Measurements from ENCODE around the gene CYP2A13. TPM values are rescaled to one million over a fixed set of nuclear protein-coding genes. Genes with fewer than 3 reads are reported as not detected.

The CYP2A13 gene
- total and polyA plus RNA-seq, 10 of the 15 experiments (the other 5 are each of a cell fraction or from before 2014, with no cell fraction given): not detected

DNA sequence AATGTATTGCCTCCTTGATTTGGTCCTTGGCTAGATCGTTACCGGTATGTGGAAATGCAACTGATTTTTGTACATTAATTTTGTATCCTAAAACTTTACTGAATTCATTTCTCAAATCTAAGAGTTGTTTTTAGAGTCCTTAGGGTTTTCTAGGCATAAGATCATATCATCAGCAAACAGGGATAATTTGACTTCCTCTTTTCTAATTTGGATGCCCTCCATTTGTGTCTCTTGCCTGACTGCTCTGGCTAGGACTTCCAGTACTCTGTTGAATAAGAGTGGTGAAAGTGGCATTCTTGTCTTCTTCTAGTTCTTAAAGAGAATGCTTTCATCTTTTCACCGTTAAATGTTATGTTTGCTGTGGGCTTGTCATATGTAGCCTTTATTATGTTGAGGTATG lies 12.0 kb upstream of the CYP2A13 start:
- FAIRE-seq: no peak
- WGBS (ENCODE audit: insufficient coverage, insufficient replicate concordance, low lambda C conversion rate, missing lambda C conversion rate): 42% methylated on average over 3 of the region's 3 CpGs
- BruUV-seq (replicated peaks): no TSS peak

DNA sequence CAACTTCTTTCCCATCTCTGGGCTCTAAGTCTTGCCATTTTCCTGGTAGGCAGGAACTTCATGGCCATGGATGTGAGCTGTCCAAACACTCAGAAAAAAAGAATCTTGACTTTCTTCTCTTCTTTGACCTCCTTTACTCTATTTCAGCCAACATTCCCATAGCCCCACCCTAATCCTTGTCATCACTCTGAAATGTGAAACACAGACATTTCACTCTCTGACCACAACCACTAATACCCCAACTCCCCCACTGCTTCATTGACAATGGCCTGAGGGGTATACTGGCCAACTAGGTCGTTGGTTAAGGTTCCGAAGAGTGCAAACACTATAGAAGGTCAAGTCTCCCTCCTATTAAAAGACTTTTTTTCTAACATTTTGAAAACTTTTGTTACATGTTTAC lies 4.7 kb upstream of the CYP2A13 start:
- Histone ChIP-seq H3K4me2 (ENCODE audit: control insufficient read depth, insufficient read depth) (no peak overlapping the region), H3K4me3 (no peak overlapping the region), H2AFZ (ENCODE audit: control insufficient read depth, low read depth, low read length) (no peak overlapping the region), H3K79me2 (ENCODE audit: control insufficient read depth, insufficient read depth, low read length) (no peaks in the 10 kb centered on the region), H3K9ac (ENCODE audit: control insufficient read depth, insufficient read depth, low read length) (no peak overlapping the region), H3K27ac (ENCODE audit: control insufficient read depth, insufficient read depth) (no peak overlapping the region), H3K9me3 (replicated peaks; ENCODE audit: control insufficient read depth, insufficient read depth, low read length) (no peaks in the 10 kb centered on the region), H3K27me3 (replicated peaks in 1 of 2; ENCODE audit: control insufficient read depth in 2 of 2, insufficient read depth in 2 of 2, low read length in 1 of 2) (no peaks in the 10 kb centered on the region), H3K36me3 (ENCODE audit: control insufficient read depth in 2 of 2, insufficient read depth in 2 of 2, low read length in 1 of 2) (no peaks in the 10 kb centered on the region), H3K4me1 (ENCODE audit: control insufficient read depth, insufficient read depth, low read length) (no peaks in the 10 kb centered on the region), H4K20me1 (ENCODE audit: control insufficient read depth, insufficient read depth) (no peaks in the 10 kb centered on the region)
- DNase-seq (ENCODE audit: low read depth, low spot score): no peak
- no TSS peak for BruUV-seq (replicated peaks)
- no peak for ATAC-seq
- RAD21 ChIA-PET (ENCODE audit: unreplicated experiment): no interaction called here
- CTCF ChIA-PET: no interaction called here
- FAIRE-seq: no peak
- intact Hi-C loops (cut with micrococcal nuclease; ENCODE audit: unreplicated experiment) (no loop called here), in situ Hi-C loops (cut with MboI) (no loop called here)
- POLR2A ChIA-PET: no interaction called here
- 26% methylated on average over 2 of the region's 2 CpGs for WGBS (ENCODE audit: insufficient coverage, insufficient replicate concordance, low lambda C conversion rate, missing lambda C conversion rate)
- SMC1A ChIA-PET (ENCODE audit: uncharacterized antibody, unreplicated experiment): interaction anchor here (1.3 kb wide), 1 partner anchor 9 kb away, joined by 4 read pairs; no protein-coding TSS in a partner anchor
- TF ChIP-seq POLR2AphosphoS2 (IDR thresholded peaks at IDR 0.05; ENCODE audit: low read depth, low read length): no peak
- TF ChIP-seq SMAD1 (IDR thresholded peaks at IDR 0.05; ENCODE audit: low read depth, partially characterized antibody): no peak
- no peak for TF ChIP-seq HDAC6 (IDR thresholded peaks at IDR 0.05; ENCODE audit: unreplicated experiment)
- TF ChIP-seq, protein P1, sequence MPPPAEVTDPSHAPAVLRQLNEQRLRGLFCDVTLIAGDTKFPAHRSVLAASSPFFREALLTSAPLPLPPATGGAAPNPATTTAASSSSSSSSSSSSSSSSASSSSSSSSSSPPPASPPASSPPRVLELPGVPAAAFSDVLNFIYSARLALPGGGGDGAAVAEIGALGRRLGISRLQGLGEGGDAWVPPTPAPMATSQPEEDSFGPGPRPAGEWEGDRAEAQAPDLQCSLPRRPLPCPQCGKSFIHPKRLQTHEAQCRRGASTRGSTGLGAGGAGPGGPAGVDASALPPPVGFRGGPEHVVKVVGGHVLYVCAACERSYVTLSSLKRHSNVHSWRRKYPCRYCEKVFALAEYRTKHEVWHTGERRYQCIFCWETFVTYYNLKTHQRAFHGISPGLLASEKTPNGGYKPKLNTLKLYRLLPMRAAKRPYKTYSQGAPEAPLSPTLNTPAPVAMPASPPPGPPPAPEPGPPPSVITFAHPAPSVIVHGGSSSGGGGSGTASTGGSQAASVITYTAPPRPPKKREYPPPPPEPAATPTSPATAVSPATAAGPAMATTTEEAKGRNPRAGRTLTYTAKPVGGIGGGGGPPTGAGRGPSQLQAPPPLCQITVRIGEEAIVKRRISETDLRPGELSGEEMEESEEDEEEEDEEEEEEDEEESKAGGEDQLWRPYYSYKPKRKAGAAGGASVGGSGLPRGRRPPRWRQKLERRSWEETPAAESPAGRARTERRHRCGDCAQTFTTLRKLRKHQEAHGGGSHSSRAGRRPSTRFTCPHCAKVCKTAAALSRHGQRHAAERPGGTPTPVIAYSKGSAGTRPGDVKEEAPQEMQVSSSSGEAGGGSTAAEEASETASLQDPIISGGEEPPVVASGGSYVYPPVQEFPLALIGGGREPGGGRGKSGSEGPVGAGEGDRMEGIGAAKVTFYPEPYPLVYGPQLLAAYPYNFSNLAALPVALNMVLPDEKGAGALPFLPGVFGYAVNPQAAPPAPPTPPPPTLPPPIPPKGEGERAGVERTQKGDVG (CRISPR knock-in tag; IDR thresholded peaks at IDR 0.05): no peak
- no peak for TF ChIP-seq SPI1 (IDR thresholded peaks at IDR 0.05; ENCODE audit: borderline replicate concordance, insufficient read depth, low read depth, low read length)
- TF ChIP-seq CHD1 (IDR thresholded peaks at IDR 0.05; ENCODE audit: low read depth, low read length): no peak

More for the DNA sequence above, 12.0 kb upstream of the CYP2A13 start:
- no peaks in the 10 kb centered on the region for H3K9me3 ChIP-seq (replicated peaks; ENCODE audit: control insufficient read depth, insufficient read depth, low read length)
- no peak overlapping the region for H3K9ac ChIP-seq (ENCODE audit: control insufficient read depth, insufficient read depth, low read length)
- no peak overlapping the region for H3K27ac ChIP-seq (ENCODE audit: control insufficient read depth, insufficient read depth)
- no peak for ATAC-seq
- no peaks in the 10 kb centered on the region for H3K36me3 ChIP-seq (ENCODE audit: control insufficient read depth in 2 of 2, insufficient read depth in 2 of 2, low read length in 1 of 2)
- SMC1A ChIA-PET (ENCODE audit: uncharacterized antibody, unreplicated experiment): no interaction called here
- RAD21 ChIA-PET (ENCODE audit: unreplicated experiment): no interaction called here
- H3K4me3 ChIP-seq: no peak overlapping the region
- CTCF ChIA-PET: no interaction called here
- no peaks in the 10 kb centered on the region for H3K79me2 ChIP-seq (ENCODE audit: control insufficient read depth, insufficient read depth, low read length)
- intact Hi-C loops (cut with micrococcal nuclease; ENCODE audit: unreplicated experiment) (no loop called here), in situ Hi-C loops (cut with MboI) (no loop called here)
- H3K4me1 ChIP-seq (ENCODE audit: control insufficient read depth, insufficient read depth, low read length): no peaks in the 10 kb centered on the region
- TF ChIP-seq SPI1 (IDR thresholded peaks at IDR 0.05; ENCODE audit: borderline replicate concordance, insufficient read depth, low read depth, low read length): 0 out of 2 replicates have a peak, but pooled peaks have one; percentile 10
- no peak for TF ChIP-seq PAX5 (IDR thresholded peaks at IDR 0.05; ENCODE audit: borderline replicate concordance, low read depth, low read length)
- DNase-seq (ENCODE audit: low read depth, low spot score): no peak
- no peaks in the 10 kb centered on the region for H4K20me1 ChIP-seq (ENCODE audit: control insufficient read depth, insufficient read depth)
- POLR2A ChIA-PET: no interaction called here
- H2AFZ ChIP-seq (ENCODE audit: control insufficient read depth, low read depth, low read length): no peak overlapping the region
- no peak overlapping the region for H3K4me2 ChIP-seq (ENCODE audit: control insufficient read depth, insufficient read depth)
- H3K27me3 ChIP-seq (replicated peaks in 1 of 2; ENCODE audit: control insufficient read depth in 2 of 2, insufficient read depth in 2 of 2, low read length in 1 of 2): no peaks in the 10 kb centered on the region
